Loucy (cell line): ENCODE results near the gene BRCC3.

ENCODE experiments used
- CTCF ChIP-seq: fragments of 200-600 bp; sonication (generic); conservative IDR thresholded peaks from 2 replicates; pipeline ENCODE4 v1.5.1; 2014; ENCODE audit warnings: mild to moderate bottlenecking, antibody characterized with exemption, low read length
- EZH2phosphoT487 ChIP-seq: fragments of 200-600 bp; IDR thresholded peaks from 2 replicates; pipeline ENCODE4 v1.6.1; 2018; ENCODE audit warnings: antibody characterized with exemption, mild to moderate bottlenecking, moderate library complexity, borderline replicate concordance

GRCh38 chrX:155127940-155128339, 56.6 kb downstream of the BRCC3 start:
- TF ChIP-seq CTCF (no peak), EZH2phosphoT487 (no peak)
